Hematopoietic multipotent progenitor cell treated with erythropoietin and hydrocortisone succinate and interleukin-3 and kit ligand, for 15 days (in vitro differentiated cells): ENCODE measurements around the gene HDHD5.
A peak's percentile ranks its signal among the peaks of the same experiment; 100 is the strongest.

Source experiments
- DNase-seq: peaks from one replicate; pipeline ENCODE4 v3.0.0-alpha.2; 2015; ENCODE audit warnings: low spot score

The HDHD5 gene

DNA sequence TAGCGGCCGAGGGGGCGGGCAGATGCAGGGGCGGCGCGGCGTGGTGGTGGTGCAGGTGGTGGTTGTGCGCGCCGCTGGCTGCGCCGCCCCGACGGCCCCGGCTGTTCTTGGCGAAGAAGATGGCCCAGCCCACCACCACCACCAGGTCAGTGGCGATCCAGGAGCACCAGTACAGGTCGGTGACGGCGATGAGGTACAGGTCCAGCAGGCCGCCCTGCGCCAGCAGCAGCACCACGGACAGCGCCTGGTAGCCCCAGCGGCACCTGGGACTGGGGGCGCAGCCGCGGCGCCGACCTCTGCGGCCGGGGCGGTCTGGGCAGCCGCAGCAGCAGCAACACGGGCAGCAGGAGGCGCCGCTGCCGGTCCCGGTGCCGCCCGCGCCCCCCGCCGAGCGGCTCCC lies 38.8 kb downstream of the HDHD5 start:
- DNase-seq: no peak

DNA sequence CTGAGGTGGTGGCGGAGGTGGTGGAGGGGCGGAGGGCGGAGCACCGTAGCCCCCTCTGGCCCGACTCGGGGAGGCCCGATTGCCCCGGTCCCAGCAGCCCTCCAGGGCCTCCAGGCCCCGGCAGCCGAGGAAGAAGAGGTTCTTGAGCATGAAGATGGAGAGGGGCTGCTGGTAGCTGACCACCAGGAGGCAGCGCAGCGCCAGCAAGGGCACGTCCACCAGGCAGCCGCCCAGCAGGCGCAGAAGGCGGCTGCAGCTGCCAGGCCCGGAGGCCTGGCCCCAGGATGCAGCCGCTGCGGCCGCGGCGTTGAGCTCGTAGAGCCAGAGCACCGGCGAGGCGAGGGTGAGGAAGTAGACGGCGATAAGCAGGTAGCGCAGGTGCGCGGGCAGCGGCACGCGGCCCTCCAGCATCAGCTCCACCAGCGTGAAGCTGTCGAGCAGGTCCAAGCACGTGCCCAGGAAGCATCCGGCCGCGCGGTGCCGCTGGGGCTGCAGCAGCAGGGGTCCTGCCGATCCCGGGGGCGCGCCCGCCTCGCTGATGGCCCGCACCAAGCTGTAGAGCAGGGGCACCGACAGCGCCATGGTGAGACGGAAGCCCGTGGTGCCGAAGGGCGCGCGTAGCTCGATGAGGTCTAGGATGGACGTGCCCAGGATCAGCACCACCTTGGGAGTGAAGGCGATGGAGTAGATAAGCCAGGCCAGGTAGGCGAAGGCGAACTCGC lies 39.4 kb downstream of the HDHD5 start:
- DNase-seq: peak; percentile 9

DNA sequence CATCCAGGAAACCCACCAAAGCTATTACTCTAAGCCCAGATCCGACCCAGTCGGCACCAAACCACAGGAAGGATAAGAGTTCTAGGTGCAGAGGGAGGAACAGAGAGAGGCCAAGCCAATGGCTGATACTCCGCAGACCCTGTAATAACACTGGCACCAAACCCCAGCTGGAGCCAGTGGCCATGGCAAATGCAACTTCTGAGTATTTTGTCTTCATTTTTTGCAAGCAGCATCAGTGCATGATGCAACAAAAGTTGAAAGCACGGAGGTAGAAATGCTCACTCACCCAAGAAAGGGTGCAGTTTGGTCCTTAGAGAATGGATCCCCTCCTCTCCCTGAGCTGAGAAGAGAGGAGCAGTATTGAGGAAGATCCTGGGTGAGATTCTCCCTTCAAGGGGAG lies 40.7 kb downstream of the HDHD5 start:
- no peak for DNase-seq

DNA sequence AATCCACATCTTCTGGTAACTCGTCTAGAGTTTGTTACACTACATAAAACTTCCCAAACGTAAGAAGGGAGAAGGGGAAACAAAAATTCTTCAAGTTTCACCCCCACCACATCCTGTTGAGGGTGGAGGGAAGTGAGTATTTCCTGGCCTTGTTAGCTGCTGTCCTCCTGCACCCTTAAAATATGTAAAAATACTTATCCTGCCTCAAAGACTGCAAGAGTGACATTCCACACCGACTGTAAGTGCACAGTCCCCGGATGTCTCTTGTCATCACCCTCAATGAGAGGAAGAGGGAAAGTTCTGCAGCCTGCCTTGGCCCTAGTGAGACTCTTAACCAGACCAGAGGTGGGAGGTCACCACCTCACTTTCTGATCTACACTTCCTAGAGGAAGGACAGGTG lies 41.2 kb downstream of the HDHD5 start:
- no peak for DNase-seq

DNA sequence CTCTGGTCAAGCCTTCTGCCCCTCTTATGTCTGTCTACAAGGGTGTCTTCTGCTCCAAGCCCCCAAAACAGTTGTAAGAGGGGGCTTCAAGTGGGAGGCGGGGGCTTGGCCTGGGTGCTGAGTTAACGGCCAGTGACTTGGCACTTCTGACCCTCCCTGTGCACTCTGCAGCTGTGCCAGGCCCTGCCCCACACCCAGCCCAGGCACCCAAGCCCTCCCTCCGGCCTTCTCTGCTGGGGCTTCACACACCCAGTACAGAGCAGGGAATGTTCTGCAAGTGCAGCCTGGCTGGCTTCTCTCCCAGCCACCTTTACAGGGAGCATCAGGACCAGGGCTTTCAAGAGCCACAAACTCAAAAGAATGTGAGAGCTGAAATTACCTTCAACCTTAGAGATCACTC lies 41.7 kb downstream of the HDHD5 start:
- DNase-seq: no peak

DNA sequence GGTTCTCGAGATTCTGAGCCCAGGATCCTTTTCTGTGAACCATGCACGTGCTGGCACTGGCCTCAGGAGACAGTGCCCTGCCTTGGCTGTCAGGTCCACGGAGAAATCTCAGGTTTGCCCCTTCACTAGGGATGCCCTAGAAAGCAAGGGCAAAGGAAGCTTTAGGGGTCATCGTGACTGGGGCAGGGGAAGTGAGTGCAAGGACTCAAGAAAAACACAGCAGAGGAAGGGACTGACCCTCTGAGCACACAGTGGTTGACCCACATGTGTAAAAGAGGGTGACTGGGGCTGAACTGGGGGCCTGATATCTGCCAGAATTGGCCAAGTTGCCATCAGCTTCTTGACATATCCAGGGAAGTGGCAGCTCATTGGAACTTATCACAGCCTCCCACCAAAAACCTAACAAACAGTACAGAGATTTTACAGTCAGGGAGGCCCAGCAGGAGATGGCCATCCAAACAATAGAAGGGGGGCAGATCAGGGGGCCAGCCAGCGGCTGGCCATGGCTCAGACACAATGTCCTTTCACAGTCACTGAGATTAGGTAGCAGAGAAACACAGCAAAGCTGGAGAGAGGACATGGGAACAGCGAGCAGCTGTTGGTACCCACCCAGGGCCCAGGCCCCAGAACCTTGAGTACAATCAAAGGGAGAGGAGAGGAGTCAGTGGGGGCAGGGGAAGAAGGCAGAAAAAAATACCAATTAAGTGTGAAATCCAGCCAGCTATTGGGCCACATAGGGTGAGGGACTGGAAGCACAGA lies 42.3 kb downstream of the HDHD5 start:
- DNase-seq: no peak

DNA sequence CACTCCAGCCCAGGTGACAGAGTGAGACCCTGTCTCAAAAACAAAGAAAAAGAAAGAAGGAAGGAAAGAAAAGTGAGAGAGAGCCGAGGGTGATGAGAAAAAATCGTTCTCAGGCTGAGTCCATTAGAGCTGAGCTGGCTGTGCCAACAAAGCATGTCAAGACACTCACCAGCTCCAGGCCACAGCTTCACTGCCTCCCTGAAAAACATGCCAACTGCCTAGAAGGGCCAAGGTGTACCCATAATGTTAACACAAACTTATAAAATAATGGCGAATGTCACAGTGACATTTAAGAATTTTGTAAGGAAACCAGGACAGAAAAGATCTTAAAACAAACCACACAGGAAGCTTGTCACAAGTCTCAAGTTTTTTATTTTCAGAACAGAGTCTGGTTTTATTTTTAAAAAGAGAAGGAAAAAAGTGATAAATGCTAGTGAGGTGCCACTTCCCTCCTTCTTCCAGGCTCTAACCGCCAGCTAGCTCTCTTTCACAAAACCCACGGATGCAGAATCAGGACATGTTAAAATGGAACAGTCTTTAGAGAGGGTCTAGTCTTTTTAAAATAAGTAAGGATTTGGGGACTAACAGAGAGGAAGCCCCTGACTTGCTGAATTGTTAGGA lies 43.0 kb downstream of the HDHD5 start:
- no peak for DNase-seq

DNA sequence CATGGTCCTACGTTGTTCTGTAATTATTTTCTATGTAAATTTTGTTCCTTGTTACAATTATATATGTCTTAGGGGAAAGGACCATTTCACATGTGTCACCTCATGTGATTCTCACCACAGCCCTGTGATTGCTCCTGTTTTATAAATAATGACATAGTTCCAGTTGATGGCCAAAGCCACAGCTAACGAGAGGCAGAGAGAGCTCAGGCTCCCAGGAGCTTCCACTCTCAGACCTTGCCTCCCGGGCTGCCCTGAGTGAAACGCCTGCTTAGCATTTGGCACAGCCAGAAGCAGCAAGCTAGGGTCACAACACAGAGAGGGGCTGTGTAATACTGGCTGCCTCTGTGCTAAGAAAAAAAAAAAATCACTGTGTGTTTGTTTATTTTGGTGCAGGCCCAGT lies 43.8 kb downstream of the HDHD5 start:
- no peak for DNase-seq

DNA sequence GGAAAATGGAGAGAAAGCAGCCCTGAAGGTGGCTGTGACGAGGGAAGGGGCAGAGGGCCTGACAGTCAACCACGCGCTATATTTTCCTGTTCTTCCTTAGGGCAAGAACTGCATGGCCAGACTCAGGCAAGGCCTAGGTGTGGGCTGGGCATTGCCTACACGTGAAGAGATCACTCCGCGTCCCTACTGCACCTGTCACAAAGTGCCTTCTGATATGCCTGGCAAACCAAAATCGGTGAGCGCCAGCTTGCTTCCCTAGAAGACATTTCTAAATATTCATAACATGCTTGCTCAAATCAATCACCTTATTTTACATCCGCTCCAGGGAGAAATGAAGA lies 44.2 kb downstream of the HDHD5 start:
- DNase-seq: no peak

DNA sequence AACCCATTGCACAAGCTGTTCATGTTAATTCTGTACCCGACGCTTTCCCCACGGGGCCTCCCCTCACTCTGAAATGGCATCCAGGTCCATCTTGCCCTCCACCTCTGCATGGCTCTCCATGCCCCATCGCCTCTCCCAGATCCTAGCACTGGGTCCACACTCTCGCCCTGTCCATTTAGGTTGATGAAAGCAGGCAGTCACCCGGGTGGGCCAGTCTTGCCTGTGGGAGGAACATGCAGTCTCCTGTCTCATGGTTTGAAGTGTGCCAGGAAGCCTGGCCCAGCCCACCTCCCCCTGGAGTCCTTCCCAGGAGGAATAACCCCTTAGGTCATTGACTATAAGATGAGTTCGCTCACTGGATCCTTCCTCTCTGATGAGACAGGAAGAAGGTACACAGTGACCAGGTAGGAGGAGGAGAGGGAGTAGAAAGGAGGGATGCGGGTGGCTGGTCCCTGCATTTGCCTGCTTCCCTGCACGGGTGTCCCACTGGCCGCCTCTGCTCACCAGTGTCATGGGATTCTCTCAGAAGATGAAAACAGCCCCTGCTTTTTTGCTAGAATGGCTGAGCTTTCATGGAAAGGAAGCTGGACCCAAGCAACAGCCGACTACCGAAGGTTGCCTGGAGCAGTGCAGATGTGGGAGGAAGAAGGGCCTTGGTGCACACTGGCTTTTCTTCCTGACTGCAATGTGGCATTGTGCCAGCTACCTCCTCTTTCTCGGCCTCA lies 44.7 kb downstream of the HDHD5 start:
- DNase-seq: no peak

DNA sequence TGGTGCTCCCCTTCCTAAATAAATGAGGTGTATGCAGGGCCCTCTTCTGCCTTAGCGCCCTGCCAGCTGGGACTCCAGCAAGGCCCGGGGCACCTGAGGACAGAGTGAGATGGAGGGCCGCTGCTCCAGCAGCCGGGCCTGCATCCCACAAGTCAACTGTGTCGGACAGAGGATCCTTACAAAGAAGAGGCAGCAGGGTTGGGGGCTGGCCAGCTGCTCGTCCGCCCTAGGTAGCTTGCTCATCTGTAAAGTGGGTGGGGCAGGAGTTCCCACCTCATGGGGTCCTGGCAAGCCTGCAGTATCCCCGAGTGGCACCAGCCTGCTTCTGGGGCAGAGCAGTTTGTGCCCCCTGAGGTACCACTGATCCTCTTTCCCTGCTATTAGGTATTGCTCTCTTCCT lies 45.5 kb downstream of the HDHD5 start:
- DNase-seq: no peak

DNA sequence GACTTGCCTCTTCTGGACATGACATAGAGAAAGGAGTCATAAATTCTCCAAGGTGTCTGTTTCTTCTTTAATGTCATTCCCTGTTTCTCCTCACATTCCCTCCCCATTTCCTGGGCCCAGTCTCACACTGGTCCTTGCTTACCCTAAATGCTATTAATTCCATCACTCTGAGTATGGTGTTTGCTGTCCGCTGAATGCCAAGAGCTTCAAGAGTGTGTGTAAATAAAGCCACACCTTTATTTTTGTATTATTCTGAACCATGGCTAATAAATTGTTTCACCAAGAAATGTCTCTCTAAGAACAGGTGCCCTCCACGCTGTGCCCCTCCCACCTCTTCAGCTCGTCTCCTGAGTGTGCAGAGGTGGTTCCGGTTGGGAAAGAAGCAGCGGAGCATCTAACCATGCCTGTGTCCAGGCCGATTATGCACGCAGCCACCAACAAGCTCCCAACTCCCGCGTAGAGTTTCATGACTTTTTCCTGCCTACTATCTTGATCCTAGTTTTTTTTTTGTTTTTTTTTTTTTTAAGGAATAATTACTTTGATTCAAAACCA lies 46.5 kb downstream of the HDHD5 start:
- DNase-seq: no peak

DNA sequence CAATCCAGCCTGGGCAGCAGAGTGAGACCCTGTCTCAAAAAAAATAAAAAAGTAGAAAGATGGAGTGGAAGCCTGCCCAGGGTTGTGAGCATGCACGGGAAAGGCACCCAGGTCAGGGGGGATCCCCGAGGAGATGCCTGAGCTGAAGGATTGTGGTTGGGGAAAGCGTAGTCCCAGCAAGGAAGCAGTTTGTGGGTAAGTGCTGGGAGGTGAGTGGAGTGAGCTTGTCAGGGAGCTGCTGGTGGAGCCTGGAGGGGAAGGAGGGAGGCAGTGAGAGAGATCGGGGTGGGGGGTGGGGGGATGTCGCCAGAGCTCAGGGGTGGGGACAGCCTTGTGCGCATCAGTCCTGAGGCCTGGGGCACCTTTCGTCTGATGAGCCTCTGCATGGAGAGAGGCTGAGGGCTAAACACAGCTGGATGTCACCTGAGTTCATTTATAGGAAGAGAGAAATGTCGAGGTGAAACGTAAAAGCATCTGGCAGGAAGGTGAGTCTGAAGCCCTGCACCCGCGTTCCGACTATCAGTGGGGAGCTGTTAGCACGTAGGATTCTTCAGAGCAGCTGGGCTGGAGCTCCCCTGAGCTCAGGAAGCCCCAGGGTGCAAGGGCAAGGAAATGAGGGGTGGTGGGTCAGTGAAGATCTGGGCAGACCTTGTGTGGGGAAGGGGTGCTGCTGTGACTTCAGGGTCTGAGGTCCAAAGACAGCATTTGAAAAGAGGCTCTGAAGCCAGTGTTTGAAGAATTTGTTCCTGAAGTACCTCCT lies 48.1 kb downstream of the HDHD5 start:
- DNase-seq: no peak

DNA sequence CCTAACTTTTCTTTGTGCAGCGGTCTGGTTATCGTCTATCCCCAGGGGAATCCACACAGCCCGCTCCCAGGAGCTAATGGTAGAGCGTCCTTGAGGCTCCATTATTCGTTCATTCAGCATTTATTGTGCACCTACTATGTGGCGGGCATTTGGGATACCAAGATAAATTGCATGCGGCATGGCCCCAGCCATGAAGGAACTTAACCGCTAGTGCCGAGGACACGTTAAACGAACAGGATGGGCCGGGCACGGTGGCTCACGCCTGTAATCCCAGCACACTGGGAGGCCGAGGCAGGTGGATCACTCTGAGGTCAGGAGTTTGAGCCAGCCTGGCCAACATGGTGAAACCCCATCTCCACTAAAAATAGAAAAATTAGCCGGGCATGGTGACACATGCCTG lies 49.1 kb downstream of the HDHD5 start:
- no peak for DNase-seq

DNA sequence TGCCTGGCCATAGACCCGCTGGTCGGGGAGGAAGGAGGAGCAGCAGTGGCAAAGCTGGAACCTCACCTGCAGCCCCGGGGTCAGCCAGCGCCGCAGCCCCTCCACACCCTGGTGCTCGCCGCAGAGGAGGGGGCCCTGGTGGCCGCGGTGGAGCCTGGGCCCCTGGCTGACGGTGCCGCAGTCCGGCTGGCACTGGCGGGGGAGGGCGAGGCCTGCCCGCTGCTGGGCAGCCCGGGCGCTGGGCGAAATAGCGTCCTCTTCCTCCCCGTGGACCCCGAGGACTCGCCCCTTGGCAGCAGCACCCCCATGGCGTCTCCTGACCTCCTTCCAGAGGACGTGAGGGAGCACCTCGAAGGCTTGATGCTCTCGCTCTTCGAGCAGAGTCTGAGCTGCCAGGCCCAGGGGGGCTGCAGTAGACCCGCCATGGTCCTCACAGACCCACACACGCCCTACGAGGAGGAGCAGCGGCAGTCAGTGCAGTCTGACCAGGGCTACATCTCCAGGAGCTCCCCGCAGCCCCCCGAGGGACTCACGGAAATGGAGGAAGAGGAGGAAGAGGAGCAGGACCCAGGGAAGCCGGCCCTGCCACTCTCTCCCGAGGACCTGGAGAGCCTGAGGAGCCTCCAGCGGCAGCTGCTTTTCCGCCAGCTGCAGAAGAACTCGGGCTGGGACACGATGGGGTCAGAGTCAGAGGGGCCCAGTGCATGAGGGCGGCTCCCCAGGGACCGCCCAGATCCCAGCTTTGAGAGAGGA lies 49.8 kb downstream of the HDHD5 start:
- DNase-seq: no peak

DNA sequence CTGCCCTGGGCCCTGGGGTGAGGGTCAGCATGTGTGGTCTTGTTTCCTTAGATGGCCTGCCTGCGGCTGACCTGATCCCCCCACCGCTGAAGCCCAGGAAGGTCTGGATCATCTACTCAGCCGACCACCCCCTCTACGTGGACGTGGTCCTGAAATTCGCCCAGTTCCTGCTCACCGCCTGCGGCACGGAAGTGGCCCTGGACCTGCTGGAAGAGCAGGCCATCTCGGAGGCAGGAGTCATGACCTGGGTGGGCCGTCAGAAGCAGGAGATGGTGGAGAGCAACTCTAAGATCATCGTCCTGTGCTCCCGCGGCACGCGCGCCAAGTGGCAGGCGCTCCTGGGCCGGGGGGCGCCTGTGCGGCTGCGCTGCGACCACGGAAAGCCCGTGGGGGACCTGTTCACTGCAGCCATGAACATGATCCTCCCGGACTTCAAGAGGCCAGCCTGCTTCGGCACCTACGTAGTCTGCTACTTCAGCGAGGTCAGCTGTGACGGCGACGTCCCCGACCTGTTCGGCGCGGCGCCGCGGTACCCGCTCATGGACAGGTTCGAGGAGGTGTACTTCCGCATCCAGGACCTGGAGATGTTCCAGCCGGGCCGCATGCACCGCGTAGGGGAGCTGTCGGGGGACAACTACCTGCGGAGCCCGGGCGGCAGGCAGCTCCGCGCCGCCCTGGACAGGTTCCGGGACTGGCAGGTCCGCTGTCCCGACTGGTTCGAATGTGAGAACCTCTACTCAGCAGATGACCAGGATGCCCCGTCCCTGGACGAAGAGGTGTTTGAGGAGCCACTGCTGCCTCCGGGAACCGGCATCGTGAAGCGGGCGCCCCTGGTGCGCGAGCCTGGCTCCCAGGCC lies 50.6 kb downstream of the HDHD5 start:
- DNase-seq: no peak

DNA sequence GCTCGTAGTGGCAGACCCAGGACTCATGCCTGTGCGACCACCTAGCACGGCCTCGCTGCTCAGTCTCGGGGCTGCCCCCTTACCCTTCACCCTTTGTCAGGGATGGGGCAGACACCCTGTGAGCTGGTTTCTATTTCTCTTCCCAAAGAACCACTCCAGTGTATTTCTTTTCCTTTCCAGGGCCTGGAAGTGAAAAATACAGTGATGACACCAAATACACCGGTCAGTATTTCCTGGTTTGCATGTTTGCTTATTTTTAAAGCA lies 51.6 kb downstream of the HDHD5 start:
- DNase-seq: no peak

DNA sequence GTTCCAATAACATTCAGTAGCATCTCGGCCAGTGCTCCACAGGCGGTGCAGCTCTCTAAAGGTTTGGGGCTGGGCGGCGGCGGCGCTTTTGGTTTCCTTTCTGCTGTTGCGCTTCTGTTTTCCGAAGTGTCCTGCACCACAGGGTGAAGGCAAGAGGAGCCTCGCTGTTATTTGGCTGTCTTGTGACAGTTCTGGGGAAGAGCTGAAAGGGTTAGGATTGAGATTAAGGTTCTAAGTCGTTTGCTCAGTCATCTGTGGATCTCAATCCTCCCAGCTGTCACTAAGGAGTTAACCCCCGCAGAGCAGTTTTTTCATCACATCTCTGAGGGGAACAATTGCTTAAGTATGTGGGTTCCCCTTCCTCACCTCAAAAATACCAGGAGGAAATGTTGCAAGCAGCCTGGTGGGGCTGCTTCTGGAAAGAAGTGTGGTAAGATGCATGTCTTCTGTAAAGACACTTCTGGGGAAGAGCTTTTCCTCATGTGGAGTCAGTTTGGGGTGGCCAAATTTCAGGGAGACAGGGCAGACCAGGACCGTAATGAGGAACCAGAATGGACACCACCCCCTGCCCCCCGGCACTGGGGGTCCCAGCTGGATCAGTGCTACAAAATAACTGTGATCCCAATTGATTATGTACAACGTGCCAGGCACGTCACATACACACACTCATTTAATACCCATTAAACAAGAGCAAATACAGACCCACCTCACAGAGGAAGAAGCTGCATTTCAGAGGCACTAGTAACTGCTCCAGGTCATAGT lies 52.1 kb downstream of the HDHD5 start:
- DNase-seq: no peak

DNA sequence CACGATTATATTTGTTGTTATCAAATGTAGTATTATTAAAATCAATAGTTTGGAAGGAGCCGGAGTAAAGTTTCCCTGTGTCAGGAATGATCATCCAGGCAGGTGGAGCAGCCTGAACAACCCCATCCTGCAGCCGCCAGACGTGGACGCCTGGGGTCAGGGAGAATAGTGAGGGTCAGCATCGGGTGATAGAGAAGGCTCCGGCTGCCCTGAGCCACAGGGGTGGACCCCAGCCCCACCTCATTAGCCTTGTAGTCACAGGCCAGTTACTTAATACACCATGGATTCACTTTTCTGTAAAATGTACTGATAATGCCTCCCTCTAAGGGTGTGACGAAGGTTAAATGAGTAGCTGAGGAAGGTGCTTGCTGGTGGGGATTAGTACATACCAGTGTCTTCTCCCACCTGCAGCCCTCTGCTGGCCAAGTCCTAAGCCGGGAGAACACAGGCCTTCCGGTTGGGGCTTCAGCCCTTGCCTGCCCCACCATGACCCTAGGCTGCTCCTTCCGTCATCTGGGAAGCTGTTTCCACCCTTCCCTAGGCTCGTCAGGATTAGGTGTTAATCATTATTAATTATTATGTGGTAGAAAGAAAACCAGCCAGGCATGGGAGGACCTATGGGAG lies 52.8 kb downstream of the HDHD5 start:
- DNase-seq: no peak
